Fibroblast of gingiva (primary cell): ENCODE data around the gene CXXC4.

Source experiments
- DNase-seq: peaks from one replicate; pipeline ENCODE4 v3.0.0-alpha.2; 2011; ENCODE audit warnings: low read depth

Gene CXXC4

DNA sequence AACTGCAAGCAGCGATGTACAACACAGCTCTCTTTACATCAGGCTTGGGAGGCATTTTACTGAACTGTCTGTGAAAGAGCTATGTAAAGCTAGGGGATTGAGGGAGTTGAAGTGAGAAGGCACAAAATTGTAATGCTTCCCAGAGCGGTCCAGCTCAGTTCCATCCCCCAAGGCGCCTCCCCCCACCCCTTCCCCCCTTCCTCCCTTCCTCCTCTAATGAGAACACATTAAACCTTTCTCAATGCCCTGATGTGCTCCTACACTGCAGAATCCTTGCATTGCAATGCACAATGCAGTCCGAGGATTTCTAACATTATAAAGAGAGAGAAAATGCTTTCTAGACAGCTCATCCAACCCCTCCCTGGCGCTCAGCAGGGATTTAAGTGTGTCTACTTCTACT is 73.9 kb downstream of the CXXC4 start:
- DNase-seq: no peak
